Endothelial cell of umbilical vein (primary cell): Measurements from ENCODE around the gene NHLRC4. TPM values are rescaled to one million over a fixed set of nuclear protein-coding genes. Genes with fewer than 3 reads are reported as not detected.

Experiments used
- BruUV-seq: library from RNA; stranded (reverse); fragments of 400-500 nt; replicated peaks from 2 replicates; lab custom pipeline; 2021; lab: Mats Ljungman, UMichigan
- CTCF ChIA-PET: fragments of 300-600, 350-600 bp; sonication (Branson Sonifier 250); formaldehyde crosslinking; loops from one replicate; lab custom pipeline; 2021; ENCODE audit warnings: antibody characterized with exemption, inconsistent platforms; lab: Charles Lee
- POLR2A ChIA-PET: fragments of 300-600, 350-600 bp; sonication (Branson Sonifier 250); formaldehyde crosslinking; loops from one replicate; lab custom pipeline; 2021; ENCODE audit warnings: antibody characterized with exemption, inconsistent platforms; lab: Charles Lee
- DNase-seq: peaks from one replicate; pipeline ENCODE4 v3.0.0-alpha.2; 2011; ENCODE audit warnings: low read depth, low spot score
- FAIRE-seq: peaks from 2 replicates; lab custom pipeline; 2011; peaks lifted over from hg19 to GRCh38; lab: Jason Lieb, UNC
- H2AFZ ChIP-seq: 2 replicates; pipeline ENCODE4 v1.6.0; 2012; ENCODE audit warnings: low read depth, low read length, control low read depth, inconsistent platforms
- H3K27ac ChIP-seq: 2 replicates; pipeline ENCODE4 v1.5.1; 2011; ENCODE audit warnings: low read depth, mild to moderate bottlenecking, control low read depth, low read length, moderate library complexity; ENCODE audit not compliant: insufficient read depth
- H3K27me3 ChIP-seq, 2 experiments: 2 replicates each; pipeline versions ENCODE4 v1.6.0 to v1.6.1; 2011; ENCODE audit warnings: low read length in 2 of 2, mixed read lengths in 1 of 2; ENCODE audit not compliant: control insufficient read depth in 2 of 2, insufficient read depth in 2 of 2
- H3K36me3 ChIP-seq, 2 experiments: 2 replicates in 1 of 2; 3 replicates in 1 of 2; pipeline ENCODE4 v1.5.1; 2011; ENCODE audit warnings: low read length in 2 of 2, mild to moderate bottlenecking in 1 of 2, moderate library complexity in 1 of 2; ENCODE audit not compliant: control insufficient read depth in 2 of 2, insufficient read depth in 2 of 2; ENCODE audit errors: extremely low read depth in 1 of 2
- H3K4me1 ChIP-seq: 3 replicates; pipeline ENCODE4 v1.5.1; 2011; ENCODE audit warnings: mild to moderate bottlenecking, low read length; ENCODE audit not compliant: control insufficient read depth, insufficient read depth; ENCODE audit errors: extremely low read depth
- H3K4me2 ChIP-seq: 2 replicates; pipeline ENCODE4 v1.6.1; 2011; ENCODE audit warnings: low read length, control low read depth, mixed read lengths; ENCODE audit not compliant: insufficient read depth
- H3K4me3 ChIP-seq, 3 experiments: fragments of 200-600 bp in 1 of 3; sonication (generic), shearing (Covaris generic) in 1 of 3; replicated peaks in 1 of 3; 2 replicates each; pipeline ENCODE4 v1.5.1; 2011 to 2016; ENCODE audit warnings: control low read depth in 3 of 3, low read length in 3 of 3, mild to moderate bottlenecking in 2 of 3, inconsistent platforms in 1 of 3, low read depth in 1 of 3, moderate library complexity in 1 of 3; ENCODE audit not compliant: insufficient read depth in 1 of 3
- H3K79me2 ChIP-seq: 2 replicates; pipeline ENCODE4 v1.6.0; 2012; ENCODE audit warnings: low read length, inconsistent platforms; ENCODE audit not compliant: control insufficient read depth, insufficient read depth
- H3K9ac ChIP-seq: replicated peaks from 2 replicates; pipeline ENCODE3; 2011; ENCODE audit warnings: low read length, control low read depth; ENCODE audit not compliant: insufficient read depth; ENCODE audit errors: extremely low read depth
- H3K9me1 ChIP-seq: replicated peaks from 3 replicates; pipeline ENCODE4 v1.6.0; 2011; ENCODE audit warnings: mild to moderate bottlenecking, low read length; ENCODE audit not compliant: control insufficient read depth, insufficient read depth; ENCODE audit errors: extremely low read depth
- H3K9me3 ChIP-seq: replicated peaks from 2 replicates; pipeline ENCODE4 v1.5.1; 2012; ENCODE audit warnings: low read length, inconsistent platforms; ENCODE audit not compliant: control insufficient read depth, insufficient read depth
- H4K20me1 ChIP-seq: replicated peaks from 2 replicates; pipeline ENCODE3; 2011; ENCODE audit warnings: mild to moderate bottlenecking, low read length; ENCODE audit not compliant: control insufficient read depth, insufficient read depth; ENCODE audit errors: extremely low read depth
- CTCF ChIP-seq, 2 donors: IDR thresholded peaks; 1 replicate in 1 of 2; 2 replicates in 1 of 2; pipeline ENCODE4 v1.5.1; 2011; ENCODE audit warnings: low read length in 2 of 2, mild to moderate bottlenecking in 2 of 2, moderate library complexity in 2 of 2, control low read depth in 1 of 2, inconsistent platforms in 1 of 2, low read depth in 1 of 2; ENCODE audit not compliant: insufficient read depth in 1 of 2; ENCODE audit errors: extremely low read depth in 1 of 2
- EZH2 ChIP-seq: IDR thresholded peaks from 2 replicates; pipeline ENCODE4 v1.6.1; 2012; ENCODE audit warnings: borderline replicate concordance, low read depth, mild to moderate bottlenecking, moderate library complexity, low read length, inconsistent platforms; ENCODE audit not compliant: severe bottlenecking
- FOS ChIP-seq: IDR thresholded peaks from 2 replicates; pipeline ENCODE4 v1.6.1; 2011; ENCODE audit warnings: mild to moderate bottlenecking, low read length, moderate library complexity, borderline replicate concordance; ENCODE audit not compliant: insufficient read depth
- GATA2 ChIP-seq: IDR thresholded peaks from 2 replicates; pipeline ENCODE4 v1.7.0; 2011; ENCODE audit warnings: low read depth, mild to moderate bottlenecking, moderate library complexity, mixed read lengths, low read length; ENCODE audit not compliant: insufficient read length, insufficient read depth
- JUN ChIP-seq: IDR thresholded peaks from 2 replicates; pipeline ENCODE4 v1.6.1; 2011; ENCODE audit warnings: borderline replicate concordance, low read depth; ENCODE audit not compliant: insufficient read length, insufficient read depth
- MAX ChIP-seq: IDR thresholded peaks from 2 replicates; pipeline ENCODE4 v1.6.1; 2011; ENCODE audit not compliant: insufficient read depth, insufficient read length
- MYC ChIP-seq: IDR thresholded peaks from one replicate; pipeline ENCODE4 v1.6.1; 2011; ENCODE audit warnings: mild to moderate bottlenecking, low read depth, low read length
- POLR2A ChIP-seq: IDR thresholded peaks from 2 replicates; pipeline ENCODE4 v1.6.1; 2012; ENCODE audit warnings: low read depth, mild to moderate bottlenecking, control low read depth, low read length
- POLR2AphosphoS5 ChIP-seq: IDR thresholded peaks from 2 replicates; pipeline ENCODE4 v1.6.1; 2012; ENCODE audit warnings: low read depth, mild to moderate bottlenecking, control low read depth, low read length, moderate library complexity; ENCODE audit not compliant: insufficient read depth
- dilution Hi-C: fragments of 300-500 bp; cut with MboI; formaldehyde crosslinking; loops from one replicate; pipeline ENCODE4 v1.15.0; 2019; ENCODE audit warnings: low sequenced_read_pairs; ENCODE audit not compliant: extremely low pct_ligation_motif_present
- intact Hi-C: fragments of 100-400 bp; cut with micrococcal nuclease; formaldehyde crosslinking; loops from one replicate; pipeline ENCODE4 v1.10.0; 2022
- polyA plus RNA-seq, 4 experiments: library from polyadenylated mRNA; depleted of rRNA in 3 of 4; stranded (reverse) in 3 of 4; unstranded in 1 of 4; fragments of >200 nt; gene quantifications; 2 replicates each; pipeline versions ENCODE4 v1.2.1 to v1.2.3, GENCODE V29; 2011 to 2012; ENCODE audit warnings: missing spikeins in 1 of 4
- total RNA-seq: library from RNA; stranded (reverse); gene quantifications from 2 replicates; pipeline ENCODE4 v1.2.3, GENCODE V29; 2021

The NHLRC4 gene
- total and polyA plus RNA-seq, 2 donors (not counting 3 experiments of a cell fraction or from before 2014, with no cell fraction given): 0.73 to 0.94 TPM

- dilution Hi-C loops: no loop called here
- H3K27ac ChIP-seq: no peak overlapping the region
- ChIA-PET POLR2A (no interaction called here), CTCF (no interaction called here)
- TF ChIP-seq POLR2AphosphoS5 (no peak), EZH2 (no peak), MAX (no peak), JUN (no peak), FOS (no peak), GATA2 (no peak), MYC (no peak), POLR2A (no peak), CTCF (IDR thresholded peaks at IDR 0.05; ENCODE audit: extremely low read depth in 1 of 2, insufficient read depth in 1 of 2, low read depth in 1 of 2, low read length in 2 of 2) (no peak)
- no peak overlapping the region for H2AFZ ChIP-seq
- peaks cover 4% of the 10 kb centered on the region for H3K79me2 ChIP-seq
- no peak overlapping the region for H3K4me2 ChIP-seq
- DNase-seq: no peak
- H3K4me3 ChIP-seq: no peak overlapping the region
- no peaks in the 10 kb centered on the region for H3K36me3 ChIP-seq
- H3K9ac ChIP-seq: no peak overlapping the region
- no peaks in the 10 kb centered on the region for H3K9me3 ChIP-seq
- intact Hi-C loops: no loop called here
- H4K20me1 ChIP-seq: no peaks in the 10 kb centered on the region
- no TSS peak for BruUV-seq
- FAIRE-seq: no peak
- H3K4me1 ChIP-seq: peaks cover 8% of the 10 kb centered on the region
- H3K27me3 ChIP-seq: no peaks in the 10 kb centered on the region
- no peaks in the 10 kb centered on the region for H3K9me1 ChIP-seq
Measured at GRCh38 chr16:583815-584591, 17.2 kb downstream of the NHLRC4 start.
